ENCODE results near the gene APBA2.

DNA sequence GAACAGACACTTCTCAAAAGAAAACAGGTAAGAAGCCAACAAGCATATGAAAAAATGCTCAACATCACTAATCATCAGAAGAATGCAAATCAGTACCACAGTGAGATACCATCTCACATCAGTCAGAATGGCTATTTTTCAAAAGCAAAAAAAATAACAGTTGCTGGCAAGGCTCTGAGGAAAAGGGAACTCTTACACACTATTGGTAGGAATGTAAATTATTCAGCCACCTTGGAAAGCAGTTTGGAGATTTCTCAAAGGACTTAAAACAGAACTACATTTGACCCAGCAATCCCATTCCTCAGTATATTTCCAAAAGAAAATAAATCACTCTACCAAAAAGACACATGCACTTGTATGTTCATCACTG lies 95.6 kb downstream of the APBA2 start:
- TF ChIP-seq, protein P1, sequence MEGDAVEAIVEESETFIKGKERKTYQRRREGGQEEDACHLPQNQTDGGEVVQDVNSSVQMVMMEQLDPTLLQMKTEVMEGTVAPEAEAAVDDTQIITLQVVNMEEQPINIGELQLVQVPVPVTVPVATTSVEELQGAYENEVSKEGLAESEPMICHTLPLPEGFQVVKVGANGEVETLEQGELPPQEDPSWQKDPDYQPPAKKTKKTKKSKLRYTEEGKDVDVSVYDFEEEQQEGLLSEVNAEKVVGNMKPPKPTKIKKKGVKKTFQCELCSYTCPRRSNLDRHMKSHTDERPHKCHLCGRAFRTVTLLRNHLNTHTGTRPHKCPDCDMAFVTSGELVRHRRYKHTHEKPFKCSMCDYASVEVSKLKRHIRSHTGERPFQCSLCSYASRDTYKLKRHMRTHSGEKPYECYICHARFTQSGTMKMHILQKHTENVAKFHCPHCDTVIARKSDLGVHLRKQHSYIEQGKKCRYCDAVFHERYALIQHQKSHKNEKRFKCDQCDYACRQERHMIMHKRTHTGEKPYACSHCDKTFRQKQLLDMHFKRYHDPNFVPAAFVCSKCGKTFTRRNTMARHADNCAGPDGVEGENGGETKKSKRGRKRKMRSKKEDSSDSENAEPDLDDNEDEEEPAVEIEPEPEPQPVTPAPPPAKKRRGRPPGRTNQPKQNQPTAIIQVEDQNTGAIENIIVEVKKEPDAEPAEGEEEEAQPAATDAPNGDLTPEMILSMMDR (IDR thresholded peaks at IDR 0.05) = no peak
- no peak for TF ChIP-seq POLR2A (IDR thresholded peaks at IDR 0.05)

Data from heart left ventricle (tissue), 13 donors.